ENCODE measurements around the gene PPM1L.

Gene PPM1L

GRCh38 chr3:161050935-161051334, 294.9 kb downstream of the PPM1L start:
- Histone ChIP-seq H3K9me3 (ENCODE audit: low read length) (no peaks in the 10 kb centered on the region), H3K79me2 (ENCODE audit: insufficient read depth, low read length) (no peaks in the 10 kb centered on the region), H3K9ac (ENCODE audit: low read length) (no peak overlapping the region), H3F3A (ENCODE audit: insufficient read depth, low read length) (no peaks in the 10 kb centered on the region), H3K4me3 (ENCODE audit: low read depth, low read length, poor library complexity, severe bottlenecking) (no peak overlapping the region), H3K36me3 (ENCODE audit: insufficient read depth, low read length) (no peaks in the 10 kb centered on the region), H4K20me1 (ENCODE audit: insufficient read depth, low read length) (no peaks in the 10 kb centered on the region), H2AFZ (ENCODE audit: low read length) (no peak overlapping the region), H3K4me2 (ENCODE audit: low read length) (no peak overlapping the region), H3K27me3 (ENCODE audit: insufficient read depth, low read length) (no peaks in the 10 kb centered on the region), H3K27ac (ENCODE audit: low read depth, low read length, poor library complexity, severe bottlenecking) (no peak overlapping the region), H3K4me1 (ENCODE audit: insufficient read depth, low read length, severe bottlenecking) (no peaks in the 10 kb centered on the region), H3K9me2 (ENCODE audit: low read depth, low read length) (no peaks in the 10 kb centered on the region)
- TF ChIP-seq EZH2 (IDR thresholded peaks at IDR 0.05; ENCODE audit: borderline replicate concordance, low read length), result no peak
- TF ChIP-seq, protein P1, sequence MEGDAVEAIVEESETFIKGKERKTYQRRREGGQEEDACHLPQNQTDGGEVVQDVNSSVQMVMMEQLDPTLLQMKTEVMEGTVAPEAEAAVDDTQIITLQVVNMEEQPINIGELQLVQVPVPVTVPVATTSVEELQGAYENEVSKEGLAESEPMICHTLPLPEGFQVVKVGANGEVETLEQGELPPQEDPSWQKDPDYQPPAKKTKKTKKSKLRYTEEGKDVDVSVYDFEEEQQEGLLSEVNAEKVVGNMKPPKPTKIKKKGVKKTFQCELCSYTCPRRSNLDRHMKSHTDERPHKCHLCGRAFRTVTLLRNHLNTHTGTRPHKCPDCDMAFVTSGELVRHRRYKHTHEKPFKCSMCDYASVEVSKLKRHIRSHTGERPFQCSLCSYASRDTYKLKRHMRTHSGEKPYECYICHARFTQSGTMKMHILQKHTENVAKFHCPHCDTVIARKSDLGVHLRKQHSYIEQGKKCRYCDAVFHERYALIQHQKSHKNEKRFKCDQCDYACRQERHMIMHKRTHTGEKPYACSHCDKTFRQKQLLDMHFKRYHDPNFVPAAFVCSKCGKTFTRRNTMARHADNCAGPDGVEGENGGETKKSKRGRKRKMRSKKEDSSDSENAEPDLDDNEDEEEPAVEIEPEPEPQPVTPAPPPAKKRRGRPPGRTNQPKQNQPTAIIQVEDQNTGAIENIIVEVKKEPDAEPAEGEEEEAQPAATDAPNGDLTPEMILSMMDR (IDR thresholded peaks at IDR 0.05; ENCODE audit: low read length), result no peak

GRCh38 chr3:161051856-161052255, 295.8 kb downstream of the PPM1L start:
- no peak overlapping the region for H3K27ac ChIP-seq (ENCODE audit: low read depth, low read length, poor library complexity, severe bottlenecking)
- no peak overlapping the region for H3K4me2 ChIP-seq (ENCODE audit: low read length)

GRCh38 chr3:161054860-161055604, 299.0 kb downstream of the PPM1L start:
- no peaks in the 10 kb centered on the region for H4K20me1 ChIP-seq (ENCODE audit: insufficient read depth, low read length)
- H3K36me3 ChIP-seq (ENCODE audit: insufficient read depth, low read length), result no peaks in the 10 kb centered on the region
- no peak overlapping the region for H3K9ac ChIP-seq (ENCODE audit: low read length)
- no peaks in the 10 kb centered on the region for H3K79me2 ChIP-seq (ENCODE audit: insufficient read depth, low read length)
- no peak overlapping the region for H3K4me2 ChIP-seq (ENCODE audit: low read length)
- TF ChIP-seq, protein P1 (IDR thresholded peaks at IDR 0.05; ENCODE audit: low read length), result no peak
- no peak for TF ChIP-seq EZH2 (IDR thresholded peaks at IDR 0.05; ENCODE audit: borderline replicate concordance, low read length)
- no peak overlapping the region for H2AFZ ChIP-seq (ENCODE audit: low read length)
- no peak overlapping the region for H3K4me3 ChIP-seq (ENCODE audit: low read depth, low read length, poor library complexity, severe bottlenecking)
- H3K4me1 ChIP-seq (ENCODE audit: insufficient read depth, low read length, severe bottlenecking), result no peaks in the 10 kb centered on the region
- no peaks in the 10 kb centered on the region for H3F3A ChIP-seq (ENCODE audit: insufficient read depth, low read length)
- H3K9me3 ChIP-seq (ENCODE audit: low read length), result no peaks in the 10 kb centered on the region
- H3K27me3 ChIP-seq (ENCODE audit: insufficient read depth, low read length), result no peaks in the 10 kb centered on the region
- no peak overlapping the region for H3K27ac ChIP-seq (ENCODE audit: low read depth, low read length, poor library complexity, severe bottlenecking)
- no peaks in the 10 kb centered on the region for H3K9me2 ChIP-seq (ENCODE audit: low read depth, low read length)

More at GRCh38 chr3:161051856-161052255, 295.8 kb downstream of the PPM1L start:
- Histone ChIP-seq H3K9me3 (ENCODE audit: low read length) (no peaks in the 10 kb centered on the region), H3K4me3 (ENCODE audit: low read depth, low read length, poor library complexity, severe bottlenecking) (no peak overlapping the region), H4K20me1 (ENCODE audit: insufficient read depth, low read length) (no peaks in the 10 kb centered on the region), H3K79me2 (ENCODE audit: insufficient read depth, low read length) (no peaks in the 10 kb centered on the region), H2AFZ (ENCODE audit: low read length) (no peak overlapping the region), H3F3A (ENCODE audit: insufficient read depth, low read length) (no peaks in the 10 kb centered on the region), H3K4me1 (ENCODE audit: insufficient read depth, low read length, severe bottlenecking) (no peaks in the 10 kb centered on the region), H3K9ac (ENCODE audit: low read length) (no peak overlapping the region), H3K36me3 (ENCODE audit: insufficient read depth, low read length) (no peaks in the 10 kb centered on the region), H3K27me3 (ENCODE audit: insufficient read depth, low read length) (no peaks in the 10 kb centered on the region), H3K9me2 (ENCODE audit: low read depth, low read length) (no peaks in the 10 kb centered on the region)
- no peak for TF ChIP-seq EZH2 (IDR thresholded peaks at IDR 0.05; ENCODE audit: borderline replicate concordance, low read length)
- TF ChIP-seq, protein P1 (IDR thresholded peaks at IDR 0.05; ENCODE audit: low read length), result no peak
